D721Med (cell line): ENCODE measurements around the gene NOD1.

Experiments
- DNase-seq: peaks from one replicate; pipeline ENCODE4 v3.0.0; 2011; ENCODE audit warnings: low spot score; ENCODE audit not compliant: insufficient read length
- FAIRE-seq: peaks from 2 replicates; lab custom pipeline; 2011; peaks lifted over from hg19 to GRCh38; lab: Jason Lieb, UNC
- CTCF ChIP-seq: IDR thresholded peaks from 2 replicates; pipeline ENCODE4 v1.5.1; 2012; ENCODE audit warnings: mild to moderate bottlenecking, control low read depth; ENCODE audit not compliant: insufficient read depth; ENCODE audit errors: missing control alignments

The NOD1 gene

GRCh38 chr7:30472784-30473775 lies 5.5 kb downstream of the NOD1 start:
- DNase-seq = no peak
- no peak for TF ChIP-seq CTCF
- no peak for FAIRE-seq

GRCh38 chr7:30472081-30472783 lies 6.4 kb downstream of the NOD1 start:
- TF ChIP-seq CTCF = no peak
- FAIRE-seq (no peak), DNase-seq (no peak)

GRCh38 chr7:30471205-30471604 lies 7.4 kb downstream of the NOD1 start:
- no peak for DNase-seq
- no peak for TF ChIP-seq CTCF
- FAIRE-seq = no peak

GRCh38 chr7:30470771-30471170 lies 7.8 kb downstream of the NOD1 start:
- no peak for FAIRE-seq
- TF ChIP-seq CTCF = no peak
- no peak for DNase-seq

GRCh38 chr7:30470163-30470770 lies 8.3 kb downstream of the NOD1 start:
- FAIRE-seq (no peak), DNase-seq (no peak)
- no peak for TF ChIP-seq CTCF

GRCh38 chr7:30469303-30469702 lies 9.3 kb downstream of the NOD1 start:
- no peak for DNase-seq
- FAIRE-seq = no peak
- peak; percentile 45 for TF ChIP-seq CTCF
